ENCODE results near the gene MRPL37.

Gene MRPL37
- 18.4 to 23.8 (median 22.0) reads per million in 3 donors for total RNA-seq

DNA sequence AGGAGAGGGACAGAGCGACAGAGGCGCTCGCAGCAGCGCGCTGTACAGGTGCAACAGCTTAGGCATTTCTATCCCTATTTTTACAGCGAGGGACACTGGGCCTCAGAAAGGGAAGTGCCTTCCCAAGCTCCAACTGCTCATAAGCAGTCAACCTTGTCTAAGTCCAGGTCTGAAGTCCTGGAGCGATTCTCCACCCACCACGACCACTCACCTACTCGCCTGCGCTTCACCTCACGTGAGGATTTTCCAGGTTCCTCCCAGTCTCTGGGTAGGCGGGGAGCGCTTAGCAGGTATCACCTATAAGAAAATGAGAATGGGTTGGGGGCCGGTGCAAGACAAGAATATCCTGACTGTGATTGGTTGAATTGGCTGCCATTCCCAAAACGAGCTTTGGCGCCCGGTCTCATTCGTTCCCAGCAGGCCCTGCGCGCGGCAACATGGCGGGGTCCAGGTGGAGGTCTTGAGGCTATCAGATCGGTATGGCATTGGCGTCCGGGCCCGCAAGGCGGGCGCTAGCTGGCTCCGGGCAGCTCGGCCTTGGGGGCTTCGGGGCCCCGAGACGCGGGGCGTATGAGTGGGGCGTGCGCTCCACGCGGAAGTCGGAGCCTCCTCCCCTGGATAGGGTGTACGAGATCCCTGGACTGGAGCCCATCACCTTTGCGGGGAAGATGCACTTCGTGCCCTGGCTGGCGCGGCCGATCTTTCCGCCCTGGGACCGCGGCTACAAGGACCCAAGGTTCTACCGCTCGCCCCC lies at the start of gene MRPL37, which contains the start of gene CYB5RL:
MRPL37 (plus strand) TSS at position 403 of the 754 bp plus-strand sequence; CDS start at position 480, 77 bp downstream.
CYB5RL (minus strand) TSS at position 266 of the 754 bp plus-strand sequence. CDS start 4,414 bp downstream, outside the sequence.
- Histone ChIP-seq H3K27ac (ENCODE audit: insufficient read depth, low read length, poor library complexity, severe bottlenecking) (peak within 1 kb of the TSS; percentile 72), H3K9me3 (ENCODE audit: control insufficient read depth, low read length) (no peaks in the 10 kb centered on the region), H3K36me3 (ENCODE audit: control insufficient read depth, insufficient read depth, low read length) (peaks cover 7% of the 10 kb centered on the region), H3K4me1 (ENCODE audit: control insufficient read depth, insufficient read depth, low read length, poor library complexity, severe bottlenecking) (peaks cover 14% of the 10 kb centered on the region), H3K27me3 (replicated peaks; ENCODE audit: control insufficient read depth, insufficient read depth, low read length, poor library complexity, severe bottlenecking) (no peaks in the 10 kb centered on the region), H3K4me3 (ENCODE audit: insufficient read depth, low read depth, low read length, poor library complexity, severe bottlenecking) (peak within 1 kb of the TSS; percentile 77)
- DNase-seq: peak; percentile 73 to 85 (median 83)

GRCh38 chr1:54151013-54151412 lies 49.0 kb upstream of the MRPL37 start:
- H3K36me3 ChIP-seq (ENCODE audit: control insufficient read depth, insufficient read depth, low read length): no peaks in the 10 kb centered on the region
- no peak for DNase-seq
- H3K4me3 ChIP-seq (ENCODE audit: insufficient read depth, low read depth, low read length, poor library complexity, severe bottlenecking): no peak overlapping the region
- H3K4me1 ChIP-seq (ENCODE audit: control insufficient read depth, insufficient read depth, low read length, poor library complexity, severe bottlenecking): no peaks in the 10 kb centered on the region
- H3K27ac ChIP-seq (ENCODE audit: insufficient read depth, low read length, poor library complexity, severe bottlenecking): no peak overlapping the region
- no peaks in the 10 kb centered on the region for H3K9me3 ChIP-seq (ENCODE audit: control insufficient read depth, low read length)
- H3K27me3 ChIP-seq (replicated peaks; ENCODE audit: control insufficient read depth, insufficient read depth, low read length, poor library complexity, severe bottlenecking): no peaks in the 10 kb centered on the region

DNA sequence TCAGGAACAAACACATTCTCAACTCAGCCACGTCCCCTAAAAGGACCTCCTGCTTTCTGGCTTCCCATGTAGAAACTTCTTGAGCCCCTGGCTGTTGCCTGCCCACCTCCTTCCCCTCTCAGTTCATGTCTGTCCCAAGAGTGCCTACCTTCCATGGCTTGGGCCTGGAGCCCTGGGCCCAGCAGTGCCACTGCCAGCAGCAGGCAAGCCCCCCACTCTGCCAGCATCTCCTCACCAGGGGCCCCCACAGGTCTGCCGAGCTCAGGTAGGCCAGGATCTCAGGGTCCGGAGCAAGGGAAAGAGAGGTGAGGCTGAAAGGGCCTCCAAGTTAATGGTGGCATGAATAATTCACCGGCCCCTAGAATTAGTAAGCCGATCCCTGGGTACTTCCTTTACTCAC lies 47.3 kb upstream of the MRPL37 start, which contains the start of gene CDCP2:
CDCP2 (minus strand) TSS at position 305 of the 400 bp plus-strand sequence; CDS start at position 227, 78 bp downstream.
- DNase-seq: no peak
- H3K4me1 ChIP-seq (ENCODE audit: control insufficient read depth, insufficient read depth, low read length, poor library complexity, severe bottlenecking): no peaks in the 10 kb centered on the region
- no peak within 1 kb of the TSS for H3K4me3 ChIP-seq (ENCODE audit: insufficient read depth, low read depth, low read length, poor library complexity, severe bottlenecking)
- no peaks in the 10 kb centered on the region for H3K9me3 ChIP-seq (ENCODE audit: control insufficient read depth, low read length)
- H3K27ac ChIP-seq (ENCODE audit: insufficient read depth, low read length, poor library complexity, severe bottlenecking): no peak within 1 kb of the TSS
- no peaks in the 10 kb centered on the region for H3K27me3 ChIP-seq (replicated peaks; ENCODE audit: control insufficient read depth, insufficient read depth, low read length, poor library complexity, severe bottlenecking)
- no peaks in the 10 kb centered on the region for H3K36me3 ChIP-seq (ENCODE audit: control insufficient read depth, insufficient read depth, low read length)

- no peak overlapping the region for H3K27ac ChIP-seq (ENCODE audit: insufficient read depth, low read length, poor library complexity, severe bottlenecking)
- H3K36me3 ChIP-seq (ENCODE audit: control insufficient read depth, insufficient read depth, low read length): no peaks in the 10 kb centered on the region
- no peak for DNase-seq
- H3K9me3 ChIP-seq (ENCODE audit: control insufficient read depth, low read length): no peaks in the 10 kb centered on the region
- no peaks in the 10 kb centered on the region for H3K4me1 ChIP-seq (ENCODE audit: control insufficient read depth, insufficient read depth, low read length, poor library complexity, severe bottlenecking)
- no peaks in the 10 kb centered on the region for H3K27me3 ChIP-seq (replicated peaks; ENCODE audit: control insufficient read depth, insufficient read depth, low read length, poor library complexity, severe bottlenecking)
- H3K4me3 ChIP-seq (ENCODE audit: insufficient read depth, low read depth, low read length, poor library complexity, severe bottlenecking): no peak overlapping the region
Measured at GRCh38 chr1:54153535-54154439, 46.2 kb upstream of the MRPL37 start.

GRCh38 chr1:54156201-54156600 lies 43.8 kb upstream of the MRPL37 start:
- no peak overlapping the region for H3K4me3 ChIP-seq (ENCODE audit: insufficient read depth, low read depth, low read length, poor library complexity, severe bottlenecking)
- no peaks in the 10 kb centered on the region for H3K9me3 ChIP-seq (ENCODE audit: control insufficient read depth, low read length)
- H3K27me3 ChIP-seq (replicated peaks; ENCODE audit: control insufficient read depth, insufficient read depth, low read length, poor library complexity, severe bottlenecking): no peaks in the 10 kb centered on the region
- H3K27ac ChIP-seq (ENCODE audit: insufficient read depth, low read length, poor library complexity, severe bottlenecking): no peak overlapping the region
- no peak for DNase-seq
- no peaks in the 10 kb centered on the region for H3K4me1 ChIP-seq (ENCODE audit: control insufficient read depth, insufficient read depth, low read length, poor library complexity, severe bottlenecking)
- H3K36me3 ChIP-seq (ENCODE audit: control insufficient read depth, insufficient read depth, low read length): no peaks in the 10 kb centered on the region

DNA sequence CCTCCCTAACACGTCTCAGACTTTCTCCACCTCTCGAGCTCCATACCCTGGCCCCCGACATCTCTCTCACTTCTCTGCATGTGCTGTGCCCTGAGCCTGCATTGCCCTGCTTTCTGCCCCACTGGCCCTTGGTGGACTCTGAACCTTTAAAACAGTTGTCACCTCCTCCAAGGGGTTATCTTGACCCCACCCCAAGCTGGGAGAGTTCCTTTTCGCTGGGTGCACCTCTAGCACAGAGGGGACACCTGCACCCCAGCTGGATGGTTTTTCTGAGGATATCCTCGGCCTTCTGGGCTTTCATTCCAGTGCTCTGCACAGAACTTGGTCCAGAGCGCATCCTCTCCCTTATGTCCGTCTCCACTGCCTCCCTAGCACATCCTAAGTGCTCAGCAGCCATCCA lies 43.0 kb upstream of the MRPL37 start:
- Histone ChIP-seq H3K27me3 (replicated peaks; ENCODE audit: control insufficient read depth, insufficient read depth, low read length, poor library complexity, severe bottlenecking) (no peaks in the 10 kb centered on the region), H3K4me3 (ENCODE audit: insufficient read depth, low read depth, low read length, poor library complexity, severe bottlenecking) (no peak overlapping the region), H3K27ac (ENCODE audit: insufficient read depth, low read length, poor library complexity, severe bottlenecking) (no peak overlapping the region), H3K4me1 (ENCODE audit: control insufficient read depth, insufficient read depth, low read length, poor library complexity, severe bottlenecking) (no peaks in the 10 kb centered on the region), H3K9me3 (ENCODE audit: control insufficient read depth, low read length) (no peaks in the 10 kb centered on the region), H3K36me3 (ENCODE audit: control insufficient read depth, insufficient read depth, low read length) (no peaks in the 10 kb centered on the region)
- no peak for DNase-seq

GRCh38 chr1:54157401-54157800 lies 42.6 kb upstream of the MRPL37 start:
- H3K4me1 ChIP-seq (ENCODE audit: control insufficient read depth, insufficient read depth, low read length, poor library complexity, severe bottlenecking): no peaks in the 10 kb centered on the region
- H3K27me3 ChIP-seq (replicated peaks; ENCODE audit: control insufficient read depth, insufficient read depth, low read length, poor library complexity, severe bottlenecking): no peaks in the 10 kb centered on the region
- H3K27ac ChIP-seq (ENCODE audit: insufficient read depth, low read length, poor library complexity, severe bottlenecking): no peak overlapping the region
- no peak for DNase-seq
- H3K9me3 ChIP-seq (ENCODE audit: control insufficient read depth, low read length): no peaks in the 10 kb centered on the region
- H3K4me3 ChIP-seq (ENCODE audit: insufficient read depth, low read depth, low read length, poor library complexity, severe bottlenecking): no peak overlapping the region
- H3K36me3 ChIP-seq (ENCODE audit: control insufficient read depth, insufficient read depth, low read length): no peaks in the 10 kb centered on the region

DNA sequence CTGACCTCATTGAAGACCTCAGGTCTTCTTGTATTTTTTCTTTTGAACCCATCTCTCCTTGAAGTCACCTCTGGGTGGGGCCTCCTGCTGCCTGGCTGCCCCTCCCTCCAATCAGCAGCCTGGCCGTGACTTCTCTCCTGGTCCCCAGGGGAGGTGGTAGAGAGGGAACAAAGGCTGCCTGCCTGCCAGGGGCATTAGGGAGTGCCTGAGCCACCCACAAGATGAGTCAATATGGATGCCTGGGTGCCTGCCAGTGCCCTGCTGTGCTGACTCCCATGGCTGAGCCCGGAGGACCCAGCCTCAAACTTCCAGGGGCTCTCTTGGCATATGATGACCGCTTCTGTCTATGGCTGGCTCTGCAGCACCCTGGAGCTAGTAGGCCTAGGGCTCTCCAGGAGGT lies 41.9 kb upstream of the MRPL37 start:
- DNase-seq: no peak
- H3K27ac ChIP-seq (ENCODE audit: insufficient read depth, low read length, poor library complexity, severe bottlenecking): no peak overlapping the region
- no peaks in the 10 kb centered on the region for H3K4me1 ChIP-seq (ENCODE audit: control insufficient read depth, insufficient read depth, low read length, poor library complexity, severe bottlenecking)
- no peak overlapping the region for H3K4me3 ChIP-seq (ENCODE audit: insufficient read depth, low read depth, low read length, poor library complexity, severe bottlenecking)
- no peaks in the 10 kb centered on the region for H3K9me3 ChIP-seq (ENCODE audit: control insufficient read depth, low read length)
- no peaks in the 10 kb centered on the region for H3K36me3 ChIP-seq (ENCODE audit: control insufficient read depth, insufficient read depth, low read length)
- no peaks in the 10 kb centered on the region for H3K27me3 ChIP-seq (replicated peaks; ENCODE audit: control insufficient read depth, insufficient read depth, low read length, poor library complexity, severe bottlenecking)

GRCh38 chr1:54159733-54160316 lies 40.1 kb upstream of the MRPL37 start:
- no peaks in the 10 kb centered on the region for H3K9me3 ChIP-seq (ENCODE audit: control insufficient read depth, low read length)
- H3K4me3 ChIP-seq (ENCODE audit: insufficient read depth, low read depth, low read length, poor library complexity, severe bottlenecking): no peak overlapping the region
- no peaks in the 10 kb centered on the region for H3K27me3 ChIP-seq (replicated peaks; ENCODE audit: control insufficient read depth, insufficient read depth, low read length, poor library complexity, severe bottlenecking)
- H3K4me1 ChIP-seq (ENCODE audit: control insufficient read depth, insufficient read depth, low read length, poor library complexity, severe bottlenecking): no peaks in the 10 kb centered on the region
- no peak for DNase-seq
- H3K36me3 ChIP-seq (ENCODE audit: control insufficient read depth, insufficient read depth, low read length): no peaks in the 10 kb centered on the region
- H3K27ac ChIP-seq (ENCODE audit: insufficient read depth, low read length, poor library complexity, severe bottlenecking): no peak overlapping the region

All from effector memory CD4-positive, alpha-beta T cell (primary cell).